ENCODE data around the gene ALKBH1. TPM values are rescaled to one million over a fixed set of nuclear protein-coding genes. Genes with fewer than 3 reads are reported as not detected.

The ALKBH1 gene
- total and polyA plus RNA-seq, 2 donors (not counting 3 experiments of a cell fraction or from before 2014, with no cell fraction given), result 10.2 to 14.8 TPM

DNA sequence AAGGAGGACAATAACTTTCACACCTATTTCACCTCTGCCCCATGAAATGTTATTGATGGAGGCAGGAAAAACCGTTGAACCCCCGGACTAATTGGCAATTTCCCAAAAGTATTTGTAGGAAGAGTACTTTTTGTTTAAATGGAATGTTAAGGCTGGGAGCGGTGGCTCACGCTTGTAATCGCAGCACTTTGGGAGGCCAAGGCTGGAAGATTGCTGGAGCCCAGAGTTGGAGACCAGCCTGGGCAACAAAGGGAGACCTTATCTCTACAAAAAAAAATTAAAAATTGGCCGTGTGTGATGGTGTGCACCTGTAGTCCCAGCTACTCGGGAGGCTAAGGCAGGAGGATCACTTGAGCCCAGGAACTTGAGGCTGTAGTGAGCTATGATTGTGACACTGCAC is 65.4 kb downstream of the ALKBH1 start:
- no peaks in the 10 kb centered on the region for H3K9me1 ChIP-seq (replicated peaks; ENCODE audit: control insufficient read depth, extremely low read depth, insufficient read depth, low read length)
- no peaks in the 10 kb centered on the region for H3K36me3 ChIP-seq (ENCODE audit: control insufficient read depth in 2 of 2, extremely low read depth in 1 of 2, insufficient read depth in 2 of 2, low read length in 2 of 2)
- no peaks in the 10 kb centered on the region for H3K79me2 ChIP-seq (ENCODE audit: control insufficient read depth, insufficient read depth, low read length)
- intact Hi-C loops (cut with micrococcal nuclease) (loop anchor here (1.0 kb wide), 1 partner anchor 26 kb away; the partner anchor contains the start of gene SPTLC2), dilution Hi-C loops (cut with MboI; ENCODE audit: extremely low pct_ligation_motif_present, low sequenced_read_pairs) (no loop called here)
- no peaks in the 10 kb centered on the region for H3K27me3 ChIP-seq (ENCODE audit: control insufficient read depth in 2 of 2, insufficient read depth in 2 of 2, low read length in 2 of 2)
- TF ChIP-seq JUN (IDR thresholded peaks at IDR 0.05; ENCODE audit: borderline replicate concordance, insufficient read depth, insufficient read length, low read depth) (no peak), MYC (IDR thresholded peaks at IDR 0.05; ENCODE audit: low read depth, low read length) (no peak), POLR2AphosphoS5 (IDR thresholded peaks at IDR 0.05; ENCODE audit: insufficient read depth, low read depth, low read length) (no peak), EZH2 (IDR thresholded peaks at IDR 0.05; ENCODE audit: borderline replicate concordance, low read depth, low read length, severe bottlenecking) (no peak)
- TF ChIP-seq, protein P1, sequence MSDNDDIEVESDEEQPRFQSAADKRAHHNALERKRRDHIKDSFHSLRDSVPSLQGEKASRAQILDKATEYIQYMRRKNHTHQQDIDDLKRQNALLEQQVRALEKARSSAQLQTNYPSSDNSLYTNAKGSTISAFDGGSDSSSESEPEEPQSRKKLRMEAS (IDR thresholded peaks at IDR 0.05; ENCODE audit: insufficient read depth, insufficient read length), result no peak
- ChIA-PET POLR2A (no interaction called here), CTCF (interaction anchor here (1.0 kb wide), 1 partner anchor 61 kb away, joined by 3 read pairs; no protein-coding TSS in a partner anchor)
- DNase-seq (ENCODE audit: low read depth, low spot score) (no peak), FAIRE-seq (no peak)
- no peak overlapping the region for H3K9ac ChIP-seq (replicated peaks; ENCODE audit: extremely low read depth, insufficient read depth, low read length)
- no TSS peak for BruUV-seq (replicated peaks)
- H3K4me3 ChIP-seq (replicated peaks in 1 of 3; ENCODE audit: insufficient read depth in 1 of 3, low read depth in 1 of 3, low read length in 3 of 3), result peak overlapping the region in 2 of 3 experiments; percentile 5 to 47
- H3K27ac ChIP-seq (ENCODE audit: insufficient read depth, low read depth, low read length), result no peak overlapping the region
- peaks cover 20% of the 10 kb centered on the region for H3K4me1 ChIP-seq (ENCODE audit: control insufficient read depth, extremely low read depth, insufficient read depth, low read length)
- no peaks in the 10 kb centered on the region for H3K9me3 ChIP-seq (replicated peaks; ENCODE audit: control insufficient read depth, insufficient read depth, low read length)
- no peaks in the 10 kb centered on the region for H4K20me1 ChIP-seq (replicated peaks; ENCODE audit: control insufficient read depth, extremely low read depth, insufficient read depth, low read length)
- peak overlapping the region; percentile 78 for H2AFZ ChIP-seq (ENCODE audit: low read depth, low read length)
- peak overlapping the region; percentile 67 for H3K4me2 ChIP-seq (ENCODE audit: insufficient read depth, low read length)

DNA sequence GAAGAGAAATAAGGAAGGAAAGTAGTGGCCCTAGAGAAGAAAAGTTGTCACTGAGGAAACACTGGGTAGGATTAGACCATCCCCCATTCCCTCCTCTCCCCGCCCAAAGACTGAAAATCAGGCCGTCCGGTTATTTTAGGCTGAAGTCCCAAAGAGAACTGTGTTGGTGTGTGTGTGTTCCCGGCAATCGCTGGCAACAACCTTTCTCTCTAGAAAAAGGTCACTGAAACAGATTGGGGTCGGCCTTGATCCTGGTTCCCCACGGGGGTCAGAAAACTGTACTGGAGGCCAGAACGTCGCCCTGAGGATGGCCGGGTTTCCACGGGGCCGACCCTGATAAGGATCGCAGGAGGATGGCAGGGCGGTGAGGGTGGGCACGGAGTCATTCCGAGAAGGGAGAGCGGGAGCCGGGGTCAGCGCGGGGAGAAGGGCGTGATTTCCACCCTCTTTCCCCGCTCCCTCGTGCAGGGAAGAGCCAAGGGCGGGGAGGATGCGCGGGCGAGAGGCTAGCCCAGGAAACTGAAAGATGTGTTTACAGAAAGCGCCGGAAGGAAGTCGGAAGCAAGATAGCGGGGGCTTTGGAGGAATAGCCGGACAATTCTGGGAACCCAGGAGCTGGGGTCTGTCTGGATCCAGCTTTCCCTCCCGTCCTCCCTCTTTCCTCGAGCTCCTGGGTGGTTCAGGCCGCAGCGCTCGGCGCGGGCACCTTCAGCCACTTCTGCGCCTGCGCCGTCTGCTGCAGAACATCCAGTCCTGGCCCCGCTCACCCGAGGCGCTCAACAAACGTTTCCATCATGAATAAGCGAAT is 66.1 kb downstream of the ALKBH1 start:
- H3K36me3 ChIP-seq (ENCODE audit: control insufficient read depth in 2 of 2, extremely low read depth in 1 of 2, insufficient read depth in 2 of 2, low read length in 2 of 2), result no peaks in the 10 kb centered on the region
- peak overlapping the region; percentile 10 for H3K9ac ChIP-seq (replicated peaks; ENCODE audit: extremely low read depth, insufficient read depth, low read length)
- H3K4me1 ChIP-seq (ENCODE audit: control insufficient read depth, extremely low read depth, insufficient read depth, low read length), result peaks cover 20% of the 10 kb centered on the region
- POLR2A ChIA-PET, result no interaction called here
- H4K20me1 ChIP-seq (replicated peaks; ENCODE audit: control insufficient read depth, extremely low read depth, insufficient read depth, low read length), result no peaks in the 10 kb centered on the region
- DNase-seq (ENCODE audit: low read depth, low spot score) (peak; percentile 82), FAIRE-seq (peak; percentile 88)
- intact Hi-C loops (cut with micrococcal nuclease) (loop anchor here (1.0 kb wide), 1 partner anchor 25 kb away; the partner anchor contains the start of gene SPTLC2), dilution Hi-C loops (cut with MboI; ENCODE audit: extremely low pct_ligation_motif_present, low sequenced_read_pairs) (no loop called here)
- H3K4me3 ChIP-seq (replicated peaks in 1 of 3; ENCODE audit: insufficient read depth in 1 of 3, low read depth in 1 of 3, low read length in 3 of 3), result peak overlapping the region in 2 of 3 experiments; percentile 22 to 47
- no peaks in the 10 kb centered on the region for H3K79me2 ChIP-seq (ENCODE audit: control insufficient read depth, insufficient read depth, low read length)
- H3K9me3 ChIP-seq (replicated peaks; ENCODE audit: control insufficient read depth, insufficient read depth, low read length), result no peaks in the 10 kb centered on the region
- H3K4me2 ChIP-seq (ENCODE audit: insufficient read depth, low read length), result peak overlapping the region; percentile 67
- no TSS peak for BruUV-seq (replicated peaks)
- TF ChIP-seq JUN (IDR thresholded peaks at IDR 0.05; ENCODE audit: borderline replicate concordance, insufficient read depth, insufficient read length, low read depth) (no peak), EZH2 (IDR thresholded peaks at IDR 0.05; ENCODE audit: borderline replicate concordance, low read depth, low read length, severe bottlenecking) (no peak), GATA2 (IDR thresholded peaks at IDR 0.05; ENCODE audit: insufficient read depth, insufficient read length, low read depth, low read length) (peak; percentile 69)
- TF ChIP-seq, protein P2, sequence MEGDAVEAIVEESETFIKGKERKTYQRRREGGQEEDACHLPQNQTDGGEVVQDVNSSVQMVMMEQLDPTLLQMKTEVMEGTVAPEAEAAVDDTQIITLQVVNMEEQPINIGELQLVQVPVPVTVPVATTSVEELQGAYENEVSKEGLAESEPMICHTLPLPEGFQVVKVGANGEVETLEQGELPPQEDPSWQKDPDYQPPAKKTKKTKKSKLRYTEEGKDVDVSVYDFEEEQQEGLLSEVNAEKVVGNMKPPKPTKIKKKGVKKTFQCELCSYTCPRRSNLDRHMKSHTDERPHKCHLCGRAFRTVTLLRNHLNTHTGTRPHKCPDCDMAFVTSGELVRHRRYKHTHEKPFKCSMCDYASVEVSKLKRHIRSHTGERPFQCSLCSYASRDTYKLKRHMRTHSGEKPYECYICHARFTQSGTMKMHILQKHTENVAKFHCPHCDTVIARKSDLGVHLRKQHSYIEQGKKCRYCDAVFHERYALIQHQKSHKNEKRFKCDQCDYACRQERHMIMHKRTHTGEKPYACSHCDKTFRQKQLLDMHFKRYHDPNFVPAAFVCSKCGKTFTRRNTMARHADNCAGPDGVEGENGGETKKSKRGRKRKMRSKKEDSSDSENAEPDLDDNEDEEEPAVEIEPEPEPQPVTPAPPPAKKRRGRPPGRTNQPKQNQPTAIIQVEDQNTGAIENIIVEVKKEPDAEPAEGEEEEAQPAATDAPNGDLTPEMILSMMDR (IDR thresholded peaks at IDR 0.05; ENCODE audit: extremely low read depth in 1 of 2, insufficient read depth in 1 of 2, low read depth in 1 of 2, low read length in 2 of 2), result no peak
- TF ChIP-seq, protein P1 (IDR thresholded peaks at IDR 0.05; ENCODE audit: insufficient read depth, insufficient read length), result no peak
- no peaks in the 10 kb centered on the region for H3K27me3 ChIP-seq (ENCODE audit: control insufficient read depth in 2 of 2, insufficient read depth in 2 of 2, low read length in 2 of 2)
- no peaks in the 10 kb centered on the region for H3K9me1 ChIP-seq (replicated peaks; ENCODE audit: control insufficient read depth, extremely low read depth, insufficient read depth, low read length)
- H3K27ac ChIP-seq (ENCODE audit: insufficient read depth, low read depth, low read length), result peak overlapping the region; percentile 1
- CTCF ChIA-PET, result interaction anchor here (1.0 kb wide), 1 partner anchor 61 kb away, joined by 3 read pairs; no protein-coding TSS in a partner anchor
- peak overlapping the region; percentile 78 for H2AFZ ChIP-seq (ENCODE audit: low read depth, low read length)

Data from endothelial cell of umbilical vein (primary cell).